SK-MEL-5 (cell line): ENCODE results near the gene IMMP2L. TPM values are rescaled to one million over a fixed set of nuclear protein-coding genes. Genes with fewer than 3 reads are reported as not detected.

ENCODE experiments used
- DNase-seq: peaks from one replicate; pipeline ENCODE4 v3.0.0-alpha.2; 2016; ENCODE audit warnings: low read depth, low spot score
- in situ Hi-C: cut with HindIII; loops from 2 replicates; pipeline ENCODE4 v1.10.0; 2016; ENCODE audit warnings: low sequenced_read_pairs, high pct_unique_total_duplicates, low pct_unique_long_range_greater_than_20kb
- total RNA-seq: library from RNA; depleted of rRNA; stranded (reverse); fragments of >200 nt; shearing (Covaris generic); gene quantifications from 2 replicates; pipeline ENCODE4 v1.2.3, GENCODE V29; 2014

Gene IMMP2L
- total RNA-seq, 1 experiment from 2014 or later = 58.2 TPM

DNA sequence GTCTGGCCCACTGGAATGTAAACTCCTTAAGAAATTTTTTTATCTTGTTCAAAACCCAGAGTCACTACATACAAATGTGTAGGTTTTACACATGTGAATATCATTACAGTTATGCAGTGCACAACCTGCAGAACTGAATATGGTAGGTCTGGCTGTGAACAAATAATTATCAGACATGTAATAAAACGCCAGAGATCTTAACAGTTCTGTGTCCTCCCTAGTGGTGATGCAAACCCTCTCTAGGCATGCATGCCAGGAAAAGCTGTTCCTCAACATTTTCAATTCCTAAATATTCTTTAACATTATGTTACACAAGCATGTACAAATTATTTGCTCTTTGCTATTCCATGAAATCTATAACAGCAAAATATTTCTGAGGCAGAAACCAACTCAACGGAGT lies 124.6 kb downstream of the IMMP2L start:
- DNase-seq = no peak
- in situ Hi-C loops = no loop called here

DNA sequence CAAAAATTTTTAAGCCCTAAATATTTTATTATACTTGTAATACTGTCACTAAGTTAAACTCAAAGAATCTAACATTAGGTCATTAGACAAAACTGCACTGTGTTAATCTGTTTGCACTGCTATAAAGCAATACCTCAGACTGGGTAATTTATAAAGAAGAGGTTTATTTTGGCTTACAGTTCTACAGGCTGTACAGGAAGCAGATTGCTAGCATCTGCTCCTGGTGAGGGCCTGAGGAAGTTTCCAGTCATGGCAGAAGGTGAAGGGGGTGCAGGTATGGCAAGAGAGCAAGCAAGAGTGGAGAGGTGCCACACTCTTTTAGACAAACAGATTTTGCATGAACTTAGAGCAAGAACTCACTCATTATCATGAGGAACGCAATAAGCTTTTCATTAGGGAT lies 125.7 kb downstream of the IMMP2L start:
- no peak for DNase-seq
- in situ Hi-C loops = no loop called here

- in situ Hi-C loops = no loop called here
- DNase-seq = no peak
Observed at GRCh38 chr7:111433426-111433825, 128.9 kb downstream of the IMMP2L start.

DNA sequence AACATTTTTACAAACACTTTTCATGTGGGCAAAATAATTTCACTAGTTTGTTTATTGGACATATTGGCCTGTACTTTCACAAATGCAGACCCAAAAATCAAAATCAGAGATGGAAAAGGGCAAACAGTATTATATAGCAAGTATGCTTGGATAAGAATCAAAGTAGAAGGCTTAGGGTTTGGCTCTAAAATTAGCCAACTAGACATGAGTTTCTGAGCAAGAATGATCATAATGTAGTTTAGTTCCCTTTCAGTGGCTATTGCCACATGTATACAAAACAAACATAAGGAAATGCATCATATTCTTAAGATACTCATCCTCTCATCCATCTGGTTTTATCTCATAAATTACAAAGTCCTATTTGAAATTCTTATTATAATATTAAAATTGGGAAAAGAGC lies 132.5 kb downstream of the IMMP2L start:
- no peak for DNase-seq
- in situ Hi-C loops = no loop called here

GRCh38 chr7:111424768-111425167 lies 137.5 kb downstream of the IMMP2L start:
- in situ Hi-C loops = no loop called here
- DNase-seq = no peak

GRCh38 chr7:111414374-111414773 lies 147.9 kb downstream of the IMMP2L start:
- in situ Hi-C loops = no loop called here
- DNase-seq = no peak

GRCh38 chr7:111413739-111414138 lies 148.6 kb downstream of the IMMP2L start:
- in situ Hi-C loops = no loop called here
- DNase-seq = no peak

DNA sequence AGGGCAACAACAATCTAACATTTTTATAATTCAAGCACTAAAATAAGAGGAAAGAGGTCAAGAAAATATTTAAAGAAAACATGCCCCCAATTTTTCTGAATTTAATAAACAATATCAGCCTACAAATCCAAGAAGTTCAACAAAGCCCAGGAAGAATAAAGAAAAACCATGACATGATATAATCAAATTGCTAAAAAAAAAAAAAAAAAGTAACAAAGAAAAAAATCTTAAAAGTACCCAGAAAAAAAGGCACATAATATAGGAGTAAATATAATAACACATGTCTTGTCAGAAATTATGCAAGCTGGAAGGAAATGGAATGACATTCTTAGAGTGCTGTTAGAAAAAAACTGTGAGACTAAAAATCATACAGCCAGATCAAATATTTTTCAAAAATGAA lies 151.4 kb downstream of the IMMP2L start:
- no peak for DNase-seq
- in situ Hi-C loops = no loop called here

GRCh38 chr7:111409714-111410422 lies 152.4 kb downstream of the IMMP2L start:
- in situ Hi-C loops = no loop called here
- DNase-seq = no peak

DNA sequence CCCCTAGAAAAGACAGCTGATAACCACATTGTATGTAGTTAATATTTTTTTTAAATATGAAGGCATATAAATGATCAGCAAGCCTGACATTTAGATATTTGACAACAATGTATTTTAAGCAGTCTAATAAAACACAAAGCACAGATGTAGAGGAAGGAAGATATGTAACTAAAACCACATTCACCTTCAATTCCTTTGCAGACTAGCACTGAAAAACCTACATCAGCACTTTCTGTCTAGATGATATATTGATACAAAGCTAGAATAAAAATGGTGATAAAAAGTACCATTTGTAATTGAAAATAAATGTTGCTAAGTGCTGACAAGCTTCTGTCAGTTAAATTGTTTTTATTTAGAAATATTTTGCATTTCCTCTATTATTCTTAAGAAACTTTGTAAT lies 153.6 kb downstream of the IMMP2L start:
- in situ Hi-C loops = no loop called here
- DNase-seq = no peak

- in situ Hi-C loops = no loop called here
- DNase-seq = no peak
Observed at GRCh38 chr7:111407258-111407657, 155.0 kb downstream of the IMMP2L start.

- DNase-seq = no peak
- in situ Hi-C loops = no loop called here
Observed at GRCh38 chr7:111405621-111406020, 156.7 kb downstream of the IMMP2L start.

DNA sequence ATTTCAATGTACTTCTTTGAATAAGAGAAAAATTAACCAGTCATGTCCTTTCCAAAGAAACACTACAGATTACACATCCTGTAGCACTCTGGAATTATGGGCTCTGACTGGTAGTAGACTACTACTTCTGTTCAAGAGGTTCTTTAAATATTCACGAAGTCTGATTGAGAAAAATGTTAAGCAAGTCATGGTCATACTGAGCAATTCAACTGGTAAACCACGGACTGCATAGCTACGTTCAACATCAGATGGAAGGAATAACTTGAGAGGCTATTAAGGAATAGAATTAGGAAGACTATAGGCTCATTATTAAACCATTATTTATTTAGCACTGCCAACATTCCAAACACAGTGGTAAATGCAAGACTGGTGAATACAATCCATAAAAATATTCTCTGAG lies 160.8 kb downstream of the IMMP2L start:
- in situ Hi-C loops = no loop called here
- DNase-seq = no peak

- DNase-seq = no peak
- in situ Hi-C loops = no loop called here
Observed at GRCh38 chr7:111400088-111400487, 162.2 kb downstream of the IMMP2L start.

DNA sequence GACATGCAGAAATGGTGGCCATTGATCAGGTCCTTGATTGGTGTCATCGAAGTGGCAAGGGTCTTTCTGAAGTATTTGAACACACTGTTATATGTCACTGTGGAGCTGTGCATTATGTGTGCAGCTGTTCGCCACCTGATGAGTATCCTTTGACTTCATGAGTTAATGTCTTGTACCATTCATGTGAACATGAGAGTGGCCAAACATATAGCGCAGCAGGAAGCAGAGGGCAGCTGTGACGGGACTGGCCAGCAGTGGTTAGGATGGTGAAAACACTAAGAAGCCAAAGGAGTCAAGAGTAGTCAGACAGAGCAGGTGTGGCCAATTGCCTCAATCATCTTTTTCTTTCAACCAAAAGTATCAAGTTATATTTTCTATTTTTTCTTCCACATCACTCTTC lies 167.4 kb downstream of the IMMP2L start:
- no peak for DNase-seq
- in situ Hi-C loops = no loop called here

- in situ Hi-C loops = no loop called here
Observed at GRCh38 chr7:111393011-111393754, 169.1 kb downstream of the IMMP2L start.

DNA sequence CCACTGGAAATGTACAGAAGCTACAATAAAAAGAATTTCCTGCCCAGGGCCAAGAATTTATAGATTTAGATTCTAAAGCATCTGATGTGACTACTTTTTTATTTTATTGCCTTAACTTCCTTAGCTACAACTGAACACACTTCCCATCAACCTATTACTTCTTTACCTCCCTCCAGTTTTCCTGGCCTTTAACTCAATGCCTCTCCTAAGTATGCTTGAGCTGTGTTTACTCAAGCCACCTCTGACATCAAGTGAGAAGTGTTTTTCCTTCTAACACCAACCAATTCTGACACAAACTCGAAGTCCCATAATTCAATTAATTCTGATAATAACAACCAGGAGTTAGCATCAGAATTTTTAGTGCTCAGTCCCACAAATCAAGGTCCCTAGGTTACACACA lies 170.0 kb downstream of the IMMP2L start:
- in situ Hi-C loops = no loop called here
- no peak for DNase-seq

More at GRCh38 chr7:111393011-111393754, 169.1 kb downstream of the IMMP2L start:
- peak; percentile 99 for DNase-seq

DNA sequence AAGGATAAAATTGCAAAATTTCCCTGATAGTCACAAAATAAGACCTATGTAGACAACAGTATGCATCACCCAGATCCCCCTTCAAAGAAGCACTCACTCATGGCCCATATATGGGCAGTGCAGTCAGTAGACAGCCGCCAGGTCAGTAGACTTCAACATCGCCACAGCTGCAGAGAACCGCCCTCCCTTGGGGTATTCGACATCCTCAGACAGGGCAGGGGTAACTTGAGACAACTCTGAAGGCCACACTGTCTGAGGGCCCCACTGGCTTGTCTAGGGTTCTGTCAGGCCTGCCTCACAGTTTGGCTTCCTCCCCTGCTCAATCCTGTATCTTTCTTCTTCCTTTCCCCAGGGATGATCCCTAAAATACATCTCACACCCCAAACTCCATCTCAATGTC lies 172.3 kb downstream of the IMMP2L start:
- no peak for DNase-seq
- in situ Hi-C loops = no loop called here

GRCh38 chr7:111388912-111389311 lies 173.4 kb downstream of the IMMP2L start:
- in situ Hi-C loops = no loop called here

More at GRCh38 chr7:111388912-111389311, 173.4 kb downstream of the IMMP2L start:
- no peak for DNase-seq
